ENCODE results near the gene THADA.

THADA gene

DNA sequence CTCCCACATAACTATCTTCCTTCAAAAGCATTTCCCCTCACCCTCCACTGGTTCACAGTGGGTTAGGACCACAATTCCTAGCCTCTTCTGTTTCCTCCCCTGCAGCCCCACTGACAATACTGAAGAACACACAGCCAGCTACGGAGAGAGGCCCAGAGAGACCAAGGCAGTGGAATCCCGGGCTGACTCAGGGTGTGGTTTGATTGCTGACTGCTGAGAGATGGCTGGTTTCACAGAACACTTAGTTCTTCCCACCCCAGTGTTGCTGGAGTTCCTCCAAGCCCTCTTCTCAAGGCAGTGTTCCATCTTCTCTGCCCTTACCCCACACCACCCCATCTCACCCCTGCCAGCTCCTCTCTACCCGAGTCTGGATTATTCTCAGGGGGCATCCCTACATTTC is 326.1 kb downstream of the THADA start:
- no peak for DNase-seq

DNA sequence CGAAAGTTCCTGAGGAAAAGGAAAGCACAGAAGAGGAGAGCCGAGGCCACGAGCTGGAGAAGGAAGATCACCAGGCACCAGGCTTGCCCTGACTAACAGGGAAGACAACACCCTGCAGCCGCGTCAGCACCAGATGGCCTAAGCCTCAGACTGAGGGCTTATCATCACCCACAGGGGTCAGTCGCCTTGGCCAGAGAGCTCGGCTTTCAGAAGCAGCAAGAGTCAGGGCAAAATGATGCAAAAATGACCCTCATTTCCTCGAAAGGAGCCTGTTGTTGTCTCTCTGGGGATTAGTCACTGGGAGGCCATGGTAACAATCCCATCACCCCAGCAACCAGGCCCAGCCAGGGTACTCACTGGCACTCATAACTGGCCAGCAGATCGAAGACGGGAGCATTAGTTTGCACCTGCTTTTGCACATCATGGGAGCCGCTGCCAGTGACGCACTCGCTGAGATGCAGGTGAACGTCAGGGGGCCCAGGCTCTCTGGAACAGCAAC is 326.7 kb downstream of the THADA start:
- no peak for DNase-seq

- no peak for DNase-seq
Observed at GRCh38 chr2:43268066-43268953, 327.5 kb downstream of the THADA start.

DNA sequence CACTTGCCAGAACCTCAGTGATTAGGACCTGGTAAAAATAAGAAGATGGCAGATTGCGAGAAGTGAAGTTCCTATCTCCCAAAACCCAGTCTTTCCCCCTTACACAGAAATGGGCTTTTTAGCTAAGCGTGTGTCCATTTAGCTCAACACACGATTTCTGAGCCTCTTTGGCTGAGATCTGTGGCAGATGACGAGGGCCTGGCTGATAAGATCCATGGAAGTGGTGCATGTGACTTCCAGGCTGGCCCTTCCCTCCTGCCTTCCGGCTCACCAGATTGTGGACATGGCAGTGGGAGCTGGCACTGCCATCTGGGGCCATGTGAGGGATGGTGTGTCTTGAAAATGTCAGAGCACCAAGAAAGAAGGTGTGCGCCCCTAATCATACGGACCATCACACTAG is 328.5 kb downstream of the THADA start:
- DNase-seq: peak; percentile 38

DNA sequence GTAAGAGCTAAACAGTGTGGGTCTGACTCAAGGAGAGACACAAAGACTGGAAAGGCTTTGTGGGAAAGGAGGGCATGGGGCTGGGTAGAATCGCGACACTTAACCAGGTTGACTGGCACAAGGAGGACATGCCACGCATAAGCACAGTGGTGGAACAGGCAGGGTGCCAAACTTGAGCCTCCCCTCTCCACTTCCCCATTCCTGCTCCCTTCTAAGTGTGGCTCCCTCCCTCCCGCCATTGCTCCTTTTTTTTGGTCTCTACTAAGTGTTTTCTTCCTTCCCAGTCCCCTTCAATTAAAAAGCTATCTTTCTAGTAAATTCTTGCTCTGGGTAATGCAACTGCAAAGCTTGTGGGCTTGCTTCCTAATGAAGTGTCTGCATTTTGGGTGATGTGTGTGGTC is 329.1 kb downstream of the THADA start:
- DNase-seq: no peak

GRCh38 chr2:43265421-43265820 is 330.4 kb downstream of the THADA start:
- DNase-seq: peak; percentile 71

GRCh38 chr2:43265001-43265400 is 330.8 kb downstream of the THADA start:
- DNase-seq: no peak

- no peak for DNase-seq
Observed at GRCh38 chr2:43262951-43263350, 332.9 kb downstream of the THADA start.

DNA sequence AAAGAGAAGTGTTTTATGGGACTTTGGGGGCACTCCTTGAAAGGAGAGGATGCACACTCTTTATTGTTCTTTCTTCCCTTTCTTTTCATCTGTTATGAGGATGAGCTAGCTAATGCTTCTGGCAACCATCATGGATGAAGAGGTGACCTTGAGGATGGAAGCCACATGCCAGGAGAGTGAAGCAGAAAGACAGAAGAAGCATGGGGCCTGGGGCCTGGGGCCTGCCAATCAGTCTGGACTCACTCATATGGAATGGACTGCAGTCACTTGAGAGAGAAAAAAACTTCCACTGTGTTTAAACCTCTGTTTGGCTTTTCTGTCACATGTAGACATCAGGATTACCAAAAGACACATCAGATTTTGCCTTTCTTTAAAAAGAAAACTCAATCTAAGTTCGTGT is 333.6 kb downstream of the THADA start:
- no peak for DNase-seq

DNA sequence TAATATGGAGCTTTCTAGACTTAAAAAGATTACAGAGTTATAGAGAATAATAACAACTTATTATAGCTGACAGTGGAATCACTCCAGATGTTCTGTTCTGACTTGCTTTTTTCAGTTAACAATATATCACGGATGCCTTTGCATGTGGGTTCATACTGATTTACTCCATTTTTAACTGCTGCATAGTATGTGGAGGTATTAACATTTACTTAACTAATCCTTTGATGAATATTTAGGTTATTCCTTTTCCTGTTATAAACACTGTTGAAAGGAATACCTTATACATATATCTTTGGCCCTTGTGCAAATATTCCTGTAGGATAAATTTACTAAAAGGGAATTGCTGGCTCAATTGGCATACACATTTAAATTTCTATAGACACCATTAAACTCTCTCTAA is 336.3 kb downstream of the THADA start:
- no peak for DNase-seq

GRCh38 chr2:43258547-43259156 is 337.2 kb downstream of the THADA start:
- no peak for DNase-seq

DNA sequence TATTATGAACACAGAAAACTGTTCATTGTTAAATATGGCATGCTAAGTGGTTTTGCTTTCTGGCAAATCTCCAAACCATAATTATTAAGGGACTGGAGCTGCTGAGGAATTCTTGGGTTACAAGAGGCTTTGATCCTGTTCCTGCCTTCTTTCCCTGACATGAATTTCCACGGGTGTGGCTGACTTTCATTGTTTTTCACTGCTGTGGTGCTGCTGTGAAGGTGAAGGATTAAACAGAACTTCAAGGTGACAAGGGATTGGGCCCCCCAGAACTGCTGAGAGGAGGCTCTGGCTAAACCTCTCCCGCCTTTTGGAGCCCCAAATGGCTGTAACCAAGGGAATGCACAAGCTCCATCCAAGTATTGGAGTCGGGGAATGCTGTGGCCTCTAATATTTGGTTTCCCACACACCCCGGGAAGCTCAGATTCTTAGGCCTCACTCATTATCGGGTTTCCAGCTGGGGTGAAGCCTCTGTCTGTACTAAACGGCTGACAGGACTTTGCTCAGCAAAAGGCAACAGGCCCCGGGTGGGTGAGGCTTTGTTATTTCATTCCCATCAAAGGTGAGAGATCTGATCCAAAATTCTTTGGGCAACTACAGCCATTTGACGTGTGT is 340.4 kb downstream of the THADA start:
- DNase-seq: no peak

- no peak for DNase-seq
Observed at GRCh38 chr2:43254331-43254730, 341.5 kb downstream of the THADA start.

DNA sequence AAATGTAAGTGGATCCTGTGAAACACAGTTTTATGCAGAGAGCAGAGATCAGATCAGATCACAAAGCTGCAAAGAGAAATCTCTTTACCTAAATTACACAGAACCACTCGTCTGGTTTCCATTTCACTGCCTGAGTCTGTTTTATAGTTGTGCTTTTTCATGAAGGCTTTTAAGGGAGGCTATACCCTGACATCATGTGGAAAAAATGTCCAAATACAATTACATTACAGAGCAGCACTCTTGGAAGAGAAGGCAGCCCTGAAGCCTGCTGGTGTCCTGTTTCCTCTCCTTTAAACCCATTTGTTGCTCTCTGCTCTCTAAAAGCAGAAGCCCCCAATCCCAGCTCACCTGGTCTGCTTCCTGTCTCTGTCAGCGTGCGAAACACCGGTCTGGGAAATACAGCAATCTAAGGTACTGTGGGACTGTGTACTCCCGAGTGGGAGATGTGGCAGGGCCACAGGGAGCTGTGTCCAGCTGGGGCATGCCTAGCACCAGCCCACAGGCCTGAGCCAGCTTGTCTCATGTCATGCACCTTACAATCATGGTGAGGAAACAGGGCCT is 344.6 kb downstream of the THADA start:
- no peak for DNase-seq

- no peak for DNase-seq
Observed at GRCh38 chr2:43250015-43250414, 345.8 kb downstream of the THADA start.

GRCh38 chr2:43248621-43249020 is 347.2 kb downstream of the THADA start:
- no peak for DNase-seq

DNA sequence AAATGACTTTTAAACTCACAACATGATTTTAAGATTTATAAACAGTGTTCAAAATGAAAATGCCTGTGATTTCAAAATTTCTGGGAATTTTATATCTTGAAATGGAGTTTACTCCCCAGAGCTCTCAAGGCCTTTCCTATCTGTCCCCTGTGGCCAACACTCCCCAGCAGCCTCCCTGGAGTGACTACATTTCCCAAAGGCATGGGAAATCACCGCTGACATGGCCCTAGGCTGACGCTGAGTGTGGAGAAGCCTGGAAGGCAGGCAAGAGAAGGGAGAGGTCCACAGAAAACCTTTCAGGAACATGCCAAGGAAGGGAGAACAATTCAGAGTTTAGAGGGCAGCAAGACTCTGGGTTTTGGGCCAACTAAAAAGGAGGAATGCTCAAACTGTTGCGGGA is 349.2 kb downstream of the THADA start:
- DNase-seq: no peak

- no peak for DNase-seq
Observed at GRCh38 chr2:43241558-43241957, 354.3 kb downstream of the THADA start.

- no peak for DNase-seq
Observed at GRCh38 chr2:43240766-43241150, 355.1 kb downstream of the THADA start.

DNA sequence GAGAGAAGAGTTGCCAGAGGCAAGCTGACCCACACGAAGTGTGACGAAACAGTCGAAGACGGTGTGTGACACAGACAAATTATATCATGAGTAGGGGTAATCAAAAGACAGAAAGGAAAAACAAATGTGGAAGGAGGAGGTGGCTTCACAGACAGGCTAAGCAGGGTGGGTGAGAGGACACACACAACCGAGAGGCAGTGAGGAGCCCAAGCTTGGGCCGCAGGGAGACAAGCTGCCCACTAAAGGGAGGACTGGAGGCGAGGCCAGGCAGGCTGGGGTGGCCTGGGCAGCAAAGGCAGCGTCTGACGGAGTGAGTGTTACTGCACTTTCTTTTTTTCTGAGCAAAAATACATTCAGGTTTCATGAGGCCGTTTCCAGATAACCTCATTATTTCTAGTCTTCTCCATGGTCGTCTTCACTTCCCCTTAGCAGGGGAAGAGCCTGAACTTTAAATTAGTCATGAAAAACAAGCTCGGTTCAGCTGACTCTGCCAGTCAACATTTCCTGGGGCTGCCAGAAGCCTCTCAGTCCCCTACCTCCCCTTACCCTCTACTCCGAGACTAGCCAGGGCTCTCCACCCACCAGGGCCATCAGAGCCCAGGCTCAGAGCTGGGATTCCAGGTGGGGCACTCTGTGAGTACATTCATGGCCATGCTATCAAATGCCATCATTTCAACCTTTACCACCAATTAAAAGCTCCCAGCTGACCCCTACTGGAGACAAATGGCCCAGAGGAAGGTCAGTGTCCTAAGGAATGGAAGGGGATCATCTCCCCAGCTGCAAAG is 355.7 kb downstream of the THADA start:
- no peak for DNase-seq

DNA sequence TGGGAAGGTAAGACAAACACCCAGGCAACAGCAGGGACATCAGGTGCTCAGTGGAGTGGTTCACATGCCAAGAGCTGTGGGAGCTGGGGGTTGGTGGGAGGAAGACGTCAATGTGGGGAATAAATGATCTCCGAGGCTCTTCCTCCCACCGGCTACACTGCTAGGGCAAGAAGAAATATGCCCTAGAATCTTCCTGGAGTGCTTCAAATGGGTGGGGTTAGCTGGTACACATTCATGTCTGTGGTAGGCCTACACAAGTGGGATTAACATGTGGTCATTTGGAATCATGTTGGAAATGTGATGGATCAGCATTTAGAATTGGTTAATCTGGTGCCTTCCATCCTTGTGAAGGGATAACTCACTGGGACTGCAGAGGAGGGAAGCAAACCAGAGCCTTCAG is 357.0 kb downstream of the THADA start:
- DNase-seq: no peak

DNA sequence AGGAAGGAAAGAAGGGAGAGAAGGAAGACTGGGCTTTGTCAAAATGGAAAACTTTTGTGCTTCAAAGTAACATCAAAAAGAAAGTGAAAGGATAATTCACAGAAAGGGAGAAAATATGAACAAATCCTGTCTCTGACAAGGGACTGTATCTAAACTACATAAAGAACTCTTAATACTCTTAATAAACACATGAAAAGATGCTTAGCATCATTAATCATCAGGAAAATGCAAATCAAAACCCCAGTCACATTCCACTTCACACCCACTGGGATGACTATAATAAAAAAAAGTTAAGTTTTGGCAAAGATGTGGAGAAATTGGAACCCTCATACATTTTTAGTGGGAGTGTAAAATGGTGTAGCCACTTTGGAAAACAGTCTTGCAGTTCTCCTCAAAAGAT is 357.7 kb downstream of the THADA start:
- DNase-seq: no peak
